Coronary artery (tissue), 2 donors: ENCODE measurements around the gene LHFPL3.
"Not testable (repeated sequence)": the region's sequence is repeated elsewhere in the genome, so short reads cannot be mapped to it uniquely, and the experiment has no call there.

Experiments
- DNase-seq: peaks from one replicate; pipeline ENCODE4 v3.0.0-alpha.2; 2017; ENCODE audit warnings: low spot score
- H3K27ac ChIP-seq, 2 donors: fragments of 200-600 bp; sonication (generic); one replicate each; pipeline ENCODE4 v1.5.1; 2016 to 2019
- H3K4me3 ChIP-seq: fragments of 200-600 bp; sonication (generic); 2 replicates; pipeline ENCODE4 v1.5.1; 2016; ENCODE audit warnings: mild to moderate bottlenecking, moderate library complexity
- CTCF ChIP-seq: fragments of 200-600 bp; sonication (generic); IDR thresholded peaks from one replicate; pipeline ENCODE4 v1.5.1; 2019; ENCODE audit warnings: antibody characterized with exemption

Gene LHFPL3

GRCh38 chr7:104923010-104923421 is 594.6 kb downstream of the LHFPL3 start:
- Histone ChIP-seq H3K4me3 (no peak overlapping the region), H3K27ac (peak overlapping the region; percentile 33 to 36)
- no peak for DNase-seq
- TF ChIP-seq CTCF = peak; percentile 49

DNA sequence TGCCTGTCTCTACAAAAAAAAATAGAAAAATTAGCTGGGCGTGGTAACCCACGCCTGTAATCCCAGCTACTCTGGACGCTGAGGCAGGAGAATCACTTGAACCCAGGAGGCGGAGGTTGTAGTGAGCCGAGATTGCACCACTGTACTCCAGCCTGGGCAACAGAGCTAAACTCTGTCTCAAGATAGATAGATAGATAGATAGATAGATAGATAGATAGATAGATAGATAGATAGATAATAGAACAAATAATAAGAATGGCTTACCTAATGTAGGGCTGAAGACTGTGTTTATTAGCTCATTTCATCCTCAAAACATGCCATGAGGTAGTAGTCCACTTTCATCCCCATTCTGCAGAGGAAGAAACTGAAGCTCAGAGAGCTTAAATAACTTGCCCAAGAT is 597.8 kb downstream of the LHFPL3 start:
- not testable (repeated sequence) for H3K27ac ChIP-seq, H3K4me3 ChIP-seq, DNase-seq

DNA sequence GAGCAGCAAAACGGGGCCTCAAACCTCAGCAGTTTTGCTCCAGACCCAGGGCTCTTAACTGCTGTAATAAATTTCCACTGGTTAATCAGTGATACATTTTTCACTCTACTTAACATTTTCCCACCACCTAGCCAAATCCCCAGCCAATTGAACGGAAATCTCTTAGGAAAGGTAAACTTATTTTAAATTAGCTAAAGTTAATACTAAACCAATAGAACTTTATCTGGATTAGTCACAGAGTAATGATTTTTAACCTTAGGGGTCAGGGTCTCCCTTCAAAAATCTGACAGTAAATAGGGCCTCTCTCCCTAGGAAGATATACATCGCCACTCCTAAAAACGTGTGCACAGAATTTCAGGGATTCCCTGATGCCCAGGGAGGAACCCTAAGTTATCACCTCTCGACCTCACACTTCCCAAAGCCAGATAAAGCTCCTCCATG is 598.2 kb downstream of the LHFPL3 start:
- H3K27ac ChIP-seq = no peak overlapping the region
- DNase-seq = no peak
- H3K4me3 ChIP-seq = no peak overlapping the region
- TF ChIP-seq CTCF = no peak

GRCh38 chr7:104927055-104927454 is 598.7 kb downstream of the LHFPL3 start:
- H3K27ac ChIP-seq = no peak overlapping the region
- TF ChIP-seq CTCF = no peak
- DNase-seq = no peak
- no peak overlapping the region for H3K4me3 ChIP-seq

DNA sequence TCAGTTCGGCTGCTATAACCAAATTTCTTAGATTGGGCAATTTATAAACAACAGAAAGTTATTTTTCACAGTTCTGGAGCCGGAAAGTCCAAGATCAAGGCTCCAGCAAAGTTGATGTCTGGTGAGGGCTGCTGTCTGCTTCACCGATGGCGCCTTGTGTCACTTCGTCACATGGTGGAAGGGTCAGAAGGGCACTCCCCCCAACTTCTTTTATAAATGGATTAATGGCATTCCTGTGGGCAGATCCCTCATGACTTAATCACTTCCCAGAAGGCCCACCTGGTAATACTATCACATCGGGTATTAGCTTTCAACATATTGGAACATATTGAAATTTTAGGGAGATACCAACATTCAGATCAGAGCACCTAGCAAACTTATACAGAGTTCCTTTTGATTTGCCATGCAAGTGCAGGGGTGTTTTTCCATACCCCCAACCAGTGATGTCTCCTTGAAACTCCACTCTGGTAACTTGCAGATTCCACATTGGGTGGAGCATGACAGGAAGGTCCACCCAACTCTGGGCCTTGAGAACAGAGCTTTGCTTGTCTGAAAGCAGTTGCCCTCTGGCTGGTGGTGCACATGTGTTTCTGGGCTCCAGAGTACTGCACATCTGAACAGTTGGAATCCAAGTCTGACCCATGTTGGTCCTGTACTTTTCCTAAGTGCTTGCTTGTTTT is 600.5 kb downstream of the LHFPL3 start:
- DNase-seq = no peak
- Histone ChIP-seq H3K4me3 (no peak overlapping the region), H3K27ac (no peak overlapping the region)
- no peak for TF ChIP-seq CTCF

- H3K27ac ChIP-seq = no peak overlapping the region
- H3K4me3 ChIP-seq = no peak overlapping the region
- no peak for DNase-seq
- TF ChIP-seq CTCF = no peak
These were observed 601.5 kb downstream of the LHFPL3 start for GRCh38 chr7:104929921-104930320.

GRCh38 chr7:104931181-104931781 is 602.9 kb downstream of the LHFPL3 start:
- no peak for DNase-seq
- TF ChIP-seq CTCF = no peak
- Histone ChIP-seq H3K27ac (no peak overlapping the region), H3K4me3 (no peak overlapping the region)
